Left colon (tissue), 2 donors: ENCODE data around the gene MBOAT2. TPM values are rescaled to one million over a fixed set of nuclear protein-coding genes. Genes with fewer than 3 reads are reported as not detected.
A peak's percentile ranks its signal among the peaks of the same experiment; 100 is the strongest.
"Not testable (repeated sequence)": the region's sequence is repeated elsewhere in the genome, so short reads cannot be mapped to it uniquely, and the experiment has no call there.

Experiments
- ATAC-seq: fragments of 200-7000 bp; cut with Tn5 transposase; one replicate; pipeline ENCODE4 v1.9.1; 2020; ENCODE audit warnings: mild to moderate bottlenecking, moderate library complexity
- DNase-seq, 2 donors: peaks; one replicate each; pipeline ENCODE4 v3.0.0-alpha.2; 2020
- intact Hi-C, 2 donors: fragments of 100-400 bp; cut with DNase I in 1 of 2; cut with micrococcal nuclease in 1 of 2; formaldehyde crosslinking; loops; one replicate each; pipeline versions ENCODE4 v1.11.2 to v1.14.0; 2022; cut with DNase I, micrococcal nuclease
- total RNA-seq, 2 donors: library from RNA; stranded (reverse); fragmentation: NEBNext Ultra II Directional; extraction: Animal tissue kit (Norgen Biotek cat#: 25700); gene quantifications; one replicate each; pipeline ENCODE4 v1.2.1, GENCODE V29; 2021
- donor health status: DM: no; HTN: no; CAD: no.
- donor health status: DM: yes; HTN: yes; CAD: no.

Gene MBOAT2
- total RNA-seq, 2 donors from 2014 or later, result 67.0 to 73.8 TPM

GRCh38 chr2:8976442-8977259, 26.8 kb downstream of the MBOAT2 start:
- intact Hi-C loops, result no loop called here
- ATAC-seq, result peak; percentile 79
- DNase-seq, result no peak

GRCh38 chr2:8974016-8974415, 29.5 kb downstream of the MBOAT2 start:
- no peak for ATAC-seq
- intact Hi-C loops, result no loop called here
- no peak for DNase-seq

- ATAC-seq, DNase-seq, intact Hi-C loops: not testable (repeated sequence)
Observed at GRCh38 chr2:8973017-8973416, 30.5 kb downstream of the MBOAT2 start.

- intact Hi-C loops, ATAC-seq, DNase-seq: not testable (repeated sequence)
Observed at GRCh38 chr2:8972535-8972934, 30.9 kb downstream of the MBOAT2 start.

GRCh38 chr2:8969348-8969747, 34.1 kb downstream of the MBOAT2 start:
- ATAC-seq, intact Hi-C loops, DNase-seq: not testable (repeated sequence)

- peak; percentile 81 for ATAC-seq
- intact Hi-C loops, result no loop called here
- DNase-seq, result no peak
Observed at GRCh38 chr2:8966123-8966908, 37.2 kb downstream of the MBOAT2 start.

- ATAC-seq (peak; percentile 74), DNase-seq (no peak)
- intact Hi-C loops, result no loop called here
Observed at GRCh38 chr2:8965216-8965969, 38.1 kb downstream of the MBOAT2 start.

GRCh38 chr2:8962890-8963289, 40.6 kb downstream of the MBOAT2 start:
- DNase-seq, result no peak
- intact Hi-C loops, result no loop called here
- ATAC-seq, result no peak

GRCh38 chr2:8957628-8958027, 45.9 kb downstream of the MBOAT2 start:
- intact Hi-C loops, result no loop called here
- ATAC-seq (no peak), DNase-seq (no peak)

- DNase-seq (no peak), ATAC-seq (no peak)
- intact Hi-C loops, result no loop called here
Observed at GRCh38 chr2:8956774-8957173, 46.7 kb downstream of the MBOAT2 start.

- intact Hi-C loops, result no loop called here
- DNase-seq (no peak), ATAC-seq (no peak)
Observed at GRCh38 chr2:8954990-8955389, 48.5 kb downstream of the MBOAT2 start.

GRCh38 chr2:8953525-8953924, 50.0 kb downstream of the MBOAT2 start:
- DNase-seq, result no peak
- no peak for ATAC-seq
- intact Hi-C loops, result no loop called here

GRCh38 chr2:8939486-8940114, 63.9 kb downstream of the MBOAT2 start:
- intact Hi-C loops, result no loop called here
- DNase-seq, result no peak
- ATAC-seq, result no peak

GRCh38 chr2:8938384-8938783, 65.1 kb downstream of the MBOAT2 start:
- no peak for ATAC-seq

GRCh38 chr2:8935982-8936381, 67.5 kb downstream of the MBOAT2 start:
- no peak for DNase-seq
- intact Hi-C loops, result no loop called here
- no peak for ATAC-seq

More at GRCh38 chr2:8938384-8938783, 65.1 kb downstream of the MBOAT2 start:
- intact Hi-C loops, result no loop called here
- no peak for DNase-seq

- intact Hi-C loops, result no loop called here
- ATAC-seq (no peak), DNase-seq (no peak)
Observed at GRCh38 chr2:8934338-8934737, 69.1 kb downstream of the MBOAT2 start.

GRCh38 chr2:8932702-8933101, 70.8 kb downstream of the MBOAT2 start:
- ATAC-seq, result no peak
- intact Hi-C loops, result no loop called here
- no peak for DNase-seq

- ATAC-seq, intact Hi-C loops, DNase-seq: not testable (repeated sequence)
Observed at GRCh38 chr2:8930185-8930584, 73.3 kb downstream of the MBOAT2 start.

GRCh38 chr2:8929128-8929527, 74.4 kb downstream of the MBOAT2 start:
- DNase-seq (no peak), ATAC-seq (no peak)
- intact Hi-C loops, result no loop called here
